NCI-H748 (cell line): ENCODE measurements around the gene TSPEAR.
"Not testable (repeated sequence)": the region's sequence is repeated elsewhere in the genome, so short reads cannot be mapped to it uniquely, and the experiment has no call there.

Source experiments
- DNase-seq: peaks from one replicate; lab custom pipeline; 2025; ENCODE audit not compliant: unreplicated experiment; lab: John Stamatoyannopoulos, UW

The TSPEAR gene

DNA sequence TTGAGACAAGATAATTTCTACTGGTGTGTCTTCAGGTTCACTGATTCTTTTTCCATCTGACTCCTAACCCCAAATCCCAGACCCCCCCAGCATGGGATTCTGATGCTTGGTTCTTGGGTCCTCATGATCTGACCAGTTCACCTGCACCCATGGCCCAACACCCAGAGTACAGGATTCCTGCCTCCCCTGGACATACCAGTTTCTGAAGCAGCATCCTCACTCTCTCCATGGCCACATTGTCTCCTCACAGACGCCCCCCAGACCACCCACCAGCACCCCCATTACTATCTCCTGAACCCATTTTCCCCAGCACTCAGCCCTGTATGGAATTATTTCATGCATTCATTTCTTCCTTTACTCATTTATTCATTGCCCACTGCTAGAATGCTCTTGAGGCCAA is 54.5 kb downstream of the TSPEAR start:
- no peak for DNase-seq

DNA sequence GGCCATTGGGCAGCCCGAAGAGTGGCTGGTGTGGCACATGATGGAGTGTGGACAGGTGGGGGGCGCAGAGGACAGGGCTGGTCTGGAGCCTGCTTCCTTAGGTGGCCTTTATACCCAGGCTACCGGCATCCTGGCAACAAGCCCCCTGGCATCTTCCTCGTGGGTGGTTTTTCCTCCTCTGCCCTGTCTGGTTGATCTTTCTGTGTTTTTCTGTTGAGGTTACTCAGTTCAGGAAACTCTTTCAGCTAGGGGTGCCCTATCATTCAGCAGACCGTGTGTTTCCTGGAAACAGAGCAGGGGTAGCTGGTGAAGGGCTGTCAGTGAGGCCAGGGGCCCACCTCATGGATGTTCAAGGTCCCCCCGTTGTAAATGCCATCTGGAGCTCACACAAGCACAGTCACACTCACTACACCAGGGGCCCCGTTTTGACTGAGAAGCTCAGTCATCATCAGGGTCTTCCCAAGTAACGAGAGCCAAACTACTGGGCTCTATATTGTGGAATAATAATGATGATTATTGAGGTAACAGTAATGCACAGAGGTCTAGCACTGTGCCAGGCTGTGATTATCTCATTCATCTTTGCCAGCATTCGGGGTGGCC is 56.7 kb downstream of the TSPEAR start, which contains the start of gene KRTAP12-4:
Gene KRTAP12-4 (minus strand): TSS at position 84 of the 600 bp plus-strand sequence. CDS start 45 bp downstream, at position 39.
- no peak for DNase-seq

DNA sequence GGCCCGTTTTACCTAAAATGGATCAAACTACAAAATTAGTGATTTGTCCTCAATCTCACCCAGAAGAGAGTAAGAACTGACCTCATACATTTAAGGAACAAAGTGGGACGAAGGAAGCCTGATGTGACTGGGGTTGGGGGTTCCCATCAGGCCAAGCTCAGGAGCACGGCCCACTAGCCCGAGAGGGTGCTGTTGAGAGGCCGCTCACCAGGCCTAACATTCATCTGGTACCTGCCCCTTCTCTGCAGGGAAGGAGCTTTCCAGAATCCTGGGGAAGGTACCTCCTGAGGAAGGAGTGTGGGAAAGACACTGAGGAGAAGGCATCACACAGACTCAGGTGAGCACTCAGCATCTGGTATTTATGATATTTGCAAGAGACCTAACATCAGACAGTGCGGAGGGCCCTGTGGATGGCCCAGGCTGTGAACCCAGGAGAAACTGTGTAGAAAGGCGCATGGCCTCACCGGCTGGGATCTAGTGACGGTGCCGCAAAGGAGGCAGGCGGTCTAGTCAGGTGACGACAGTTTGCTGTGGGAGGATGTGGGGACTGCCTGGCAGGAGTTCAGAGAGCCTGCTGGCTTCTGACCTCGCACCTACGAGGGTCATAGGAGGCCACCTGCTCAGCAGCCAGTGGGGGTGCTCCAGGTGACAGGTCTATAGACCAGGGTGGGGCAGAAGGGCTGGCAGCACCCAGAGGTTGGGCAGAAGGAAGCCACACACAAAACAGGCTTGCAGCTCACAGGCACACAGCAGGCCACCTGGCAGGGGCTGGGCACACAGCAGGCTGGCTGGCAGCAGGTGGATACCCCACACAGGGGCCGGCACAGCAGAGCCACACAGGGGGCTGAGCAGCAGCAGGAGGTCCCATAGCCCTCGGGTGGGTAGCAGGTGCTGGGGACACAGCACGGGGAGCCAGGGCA is 57.5 kb downstream of the TSPEAR start:
- DNase-seq: no peak

DNA sequence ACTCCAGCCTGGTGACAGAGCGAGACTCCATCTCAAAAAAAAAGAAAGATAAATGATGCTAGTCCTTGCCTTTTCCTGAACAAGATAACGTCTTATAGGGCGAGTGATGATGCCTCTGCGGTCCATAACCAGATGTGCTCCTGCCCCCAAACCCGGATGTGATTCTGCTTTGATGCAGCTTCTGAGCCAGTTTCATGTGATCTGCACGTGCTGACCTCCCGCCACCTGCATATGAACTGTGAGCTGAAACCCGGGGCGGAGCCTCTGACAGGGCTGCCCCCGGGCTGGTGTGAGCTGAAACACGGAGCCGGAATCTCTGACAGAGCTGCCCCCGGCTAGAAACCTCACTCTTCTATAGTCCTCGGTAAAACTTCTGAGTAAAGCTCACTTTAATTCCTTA is 58.2 kb downstream of the TSPEAR start:
- DNase-seq: no peak

DNA sequence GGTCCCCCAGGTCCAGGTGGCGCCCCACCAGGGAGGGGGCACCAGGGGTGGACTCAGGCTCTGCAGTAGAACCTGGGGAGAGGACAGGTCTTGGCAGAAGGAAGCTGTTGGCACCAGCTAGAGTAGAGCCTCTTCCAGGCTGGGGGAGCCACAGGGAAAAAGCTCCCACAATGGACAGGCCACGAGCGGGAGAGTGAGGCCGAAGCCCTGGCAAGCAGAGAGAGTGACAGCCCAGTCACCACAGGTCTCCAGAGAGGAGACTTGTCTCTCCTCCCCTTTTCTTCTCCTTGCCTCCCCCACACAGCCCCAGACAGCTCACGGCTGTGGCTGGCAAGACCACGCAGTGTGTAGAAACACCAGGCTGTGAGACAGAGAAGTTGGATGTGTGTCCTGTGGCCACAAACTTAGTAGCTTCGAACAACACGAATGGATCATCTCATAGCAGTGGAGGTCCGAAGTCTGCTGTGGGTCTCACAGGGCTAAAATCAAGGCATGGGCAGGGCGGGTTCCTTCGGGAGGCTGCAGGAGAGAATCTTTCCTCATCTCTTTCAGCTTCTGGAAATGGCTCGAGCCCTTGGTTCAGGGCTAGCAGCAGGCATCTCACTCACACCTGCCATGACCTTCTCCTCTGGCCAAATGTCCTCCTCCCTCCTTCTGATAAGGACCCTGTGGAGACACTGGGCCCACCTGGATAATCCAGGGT is 60.2 kb downstream of the TSPEAR start:
- DNase-seq: no peak

DNA sequence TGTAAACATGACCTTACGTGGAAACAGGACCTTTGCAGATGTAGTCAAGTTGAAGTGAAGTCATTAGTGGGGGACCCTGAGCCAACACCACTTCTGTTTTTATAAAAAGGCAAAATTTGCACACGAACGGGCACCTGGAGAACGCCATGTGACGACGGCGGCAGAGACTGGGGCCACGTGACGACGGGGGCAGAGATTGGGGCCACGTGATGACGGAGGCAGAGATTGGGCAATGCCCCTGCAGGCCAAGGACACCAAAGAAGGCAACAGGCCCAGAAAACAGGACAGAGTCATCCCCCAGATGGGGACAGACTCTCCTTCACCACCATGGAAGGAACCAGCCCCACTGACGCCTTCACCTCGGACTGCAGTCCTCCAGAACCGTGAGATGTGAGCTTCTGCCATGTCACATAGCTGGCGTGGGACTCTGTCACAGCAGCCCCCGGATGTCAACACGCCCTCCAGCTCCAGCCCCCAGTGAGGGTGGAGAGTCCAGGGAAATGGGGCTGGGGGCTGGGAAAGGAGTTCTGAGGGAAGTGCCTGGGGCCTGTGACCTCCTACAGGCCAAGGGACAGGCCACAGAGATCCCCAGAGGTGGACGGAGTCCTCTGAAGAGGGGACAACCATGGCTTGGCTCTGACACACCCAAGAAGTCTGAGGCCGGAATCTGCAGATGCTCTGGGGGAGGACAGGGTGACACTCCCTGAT is 61.0 kb downstream of the TSPEAR start:
- DNase-seq: no peak

DNA sequence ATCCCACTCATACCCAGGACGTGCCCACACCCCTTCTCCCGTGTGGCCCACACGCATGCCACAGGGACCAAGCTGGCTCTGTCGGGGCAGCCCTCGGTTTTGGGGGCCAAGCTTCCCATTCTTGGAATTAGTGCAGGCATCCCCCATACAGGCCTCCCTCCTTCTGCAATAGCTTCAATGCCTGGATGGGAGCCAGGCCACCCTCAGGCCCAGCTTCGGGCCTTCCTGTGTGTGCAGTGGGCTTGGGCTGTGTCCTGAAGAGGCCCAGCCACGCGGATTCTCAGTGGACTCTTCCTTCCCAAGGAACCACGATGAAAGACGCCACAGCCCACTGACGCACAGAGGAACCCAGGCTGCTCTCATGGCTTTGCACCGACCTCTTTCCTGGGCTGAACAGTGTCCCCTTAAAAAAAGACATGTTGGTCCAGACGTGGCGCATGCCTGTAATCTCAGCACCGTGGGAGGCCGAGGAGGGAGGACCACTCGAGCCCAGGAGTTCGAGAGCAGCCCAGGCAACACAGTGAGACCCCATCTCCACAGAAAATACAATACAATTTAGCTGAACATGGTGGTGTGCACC is 61.8 kb downstream of the TSPEAR start:
- DNase-seq: no peak

DNA sequence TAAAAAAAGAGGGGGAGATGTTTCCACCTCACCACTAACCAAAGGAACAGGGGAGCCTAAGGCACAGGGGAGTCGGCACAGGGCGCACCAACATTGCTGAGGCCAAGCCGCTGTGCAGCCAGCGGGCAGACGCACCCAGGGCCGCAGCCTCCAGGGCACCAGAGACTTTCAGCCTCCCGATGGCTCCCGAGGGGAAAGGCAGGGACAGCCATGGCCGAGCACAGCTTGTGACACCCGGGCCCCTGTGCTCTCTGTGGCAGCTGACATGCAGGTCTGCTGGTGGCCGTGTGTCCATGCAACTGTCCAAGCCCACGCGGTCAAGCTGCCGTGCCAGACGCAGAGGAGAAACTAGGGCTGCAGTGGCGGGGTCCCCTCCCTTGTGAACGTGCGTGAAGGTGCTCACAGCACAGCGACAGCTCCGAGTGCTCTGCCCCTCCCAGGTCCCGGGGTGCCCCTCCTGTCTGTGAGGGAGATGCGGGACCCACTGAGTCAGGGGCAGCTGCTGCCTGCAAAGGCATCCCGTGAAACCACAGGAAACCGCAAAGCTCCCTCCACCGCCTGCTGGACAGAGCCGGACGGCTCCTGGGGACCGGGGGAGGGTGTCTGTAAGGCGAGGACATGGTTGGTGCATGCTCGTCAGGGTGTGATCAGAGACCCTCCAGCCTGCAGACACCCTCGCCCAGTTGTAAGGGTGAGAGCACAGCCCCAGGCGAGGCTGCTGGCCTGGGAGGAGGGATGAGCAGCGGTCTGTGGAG is 62.6 kb downstream of the TSPEAR start:
- no peak for DNase-seq

DNA sequence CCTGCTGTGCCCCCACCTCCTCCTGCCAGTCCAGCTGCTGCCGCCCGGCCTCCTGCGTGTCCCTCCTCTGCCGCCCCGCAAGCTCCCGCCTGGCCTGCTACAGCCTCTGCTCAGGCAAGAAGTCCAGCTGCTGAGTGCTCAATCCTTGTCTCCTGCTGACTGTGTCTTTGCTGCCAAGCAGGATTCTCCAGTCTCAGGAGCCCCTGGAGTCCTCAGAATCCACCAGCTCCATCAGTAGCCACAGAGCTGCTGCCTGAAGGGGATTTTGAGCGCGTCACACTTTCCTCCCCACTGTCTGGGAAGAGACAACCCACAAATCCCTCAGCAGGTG is 64.2 kb downstream of the TSPEAR start:
- no peak for DNase-seq

DNA sequence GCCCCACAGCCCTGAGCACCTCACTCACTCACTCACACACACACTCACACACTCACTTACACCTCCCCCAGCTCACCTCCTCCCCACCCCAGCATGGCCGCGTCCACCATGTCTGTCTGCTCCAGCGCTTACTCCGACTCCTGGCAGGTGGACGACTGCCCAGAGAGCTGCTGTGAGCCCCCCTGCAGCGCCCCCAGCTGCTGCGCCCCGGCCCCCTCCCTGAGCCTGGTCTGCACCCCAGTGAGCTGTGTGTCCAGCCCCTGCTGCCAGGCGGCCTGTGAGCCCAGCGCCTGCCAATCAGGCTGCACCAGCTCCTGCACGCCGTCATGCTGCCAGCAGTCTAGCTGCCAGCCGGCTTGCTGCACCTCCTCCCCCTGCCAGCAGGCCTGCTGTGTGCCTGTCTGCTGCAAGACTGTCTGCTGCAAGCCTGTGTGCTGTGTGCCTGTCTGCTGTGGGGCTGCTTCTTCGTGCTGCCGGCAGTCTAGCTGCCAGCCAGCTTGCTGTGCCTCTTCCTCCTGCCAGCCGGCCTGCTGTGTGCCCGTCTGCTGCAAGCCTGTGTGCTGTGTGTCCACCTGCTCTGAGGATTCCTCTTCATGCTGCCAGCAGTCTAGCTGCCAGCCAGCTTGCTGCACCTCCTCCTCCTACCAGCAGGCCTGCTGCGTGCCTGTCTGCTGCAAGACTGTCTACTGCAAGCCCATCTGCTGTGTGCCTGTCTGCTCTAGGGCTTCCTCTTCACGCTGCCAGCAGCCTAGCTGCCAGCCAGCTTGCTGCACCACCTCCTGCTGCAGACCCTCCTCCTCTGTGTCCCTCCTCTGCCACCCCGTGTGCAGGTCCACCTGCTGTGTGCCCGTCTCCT is 64.8 kb downstream of the TSPEAR start, which contains the start of gene KRTAP10-11:
Gene KRTAP10-11 (plus strand): TSS at position 49 of the 856 bp plus-strand sequence. CDS start 45 bp downstream, at position 94.
- DNase-seq: peak; percentile 12

DNA sequence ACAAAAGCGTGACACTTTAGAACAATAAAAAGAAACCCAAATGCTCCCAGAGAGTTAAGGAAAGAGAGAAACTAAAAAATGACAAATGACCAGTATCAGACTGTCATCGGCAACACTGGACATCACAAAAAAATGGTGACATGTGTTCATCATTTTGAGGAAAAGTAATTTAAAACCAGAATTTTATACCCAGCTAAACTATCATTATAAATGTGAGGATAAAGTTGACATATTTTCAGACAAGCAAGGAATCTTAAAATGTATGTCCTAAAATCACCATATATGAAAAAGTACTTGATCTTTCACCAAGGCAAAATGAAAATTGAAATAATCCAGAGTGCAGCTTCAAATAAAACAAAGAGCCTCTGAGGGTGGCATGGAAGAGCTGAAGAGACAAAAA is 66.5 kb downstream of the TSPEAR start:
- DNase-seq: no peak

DNA sequence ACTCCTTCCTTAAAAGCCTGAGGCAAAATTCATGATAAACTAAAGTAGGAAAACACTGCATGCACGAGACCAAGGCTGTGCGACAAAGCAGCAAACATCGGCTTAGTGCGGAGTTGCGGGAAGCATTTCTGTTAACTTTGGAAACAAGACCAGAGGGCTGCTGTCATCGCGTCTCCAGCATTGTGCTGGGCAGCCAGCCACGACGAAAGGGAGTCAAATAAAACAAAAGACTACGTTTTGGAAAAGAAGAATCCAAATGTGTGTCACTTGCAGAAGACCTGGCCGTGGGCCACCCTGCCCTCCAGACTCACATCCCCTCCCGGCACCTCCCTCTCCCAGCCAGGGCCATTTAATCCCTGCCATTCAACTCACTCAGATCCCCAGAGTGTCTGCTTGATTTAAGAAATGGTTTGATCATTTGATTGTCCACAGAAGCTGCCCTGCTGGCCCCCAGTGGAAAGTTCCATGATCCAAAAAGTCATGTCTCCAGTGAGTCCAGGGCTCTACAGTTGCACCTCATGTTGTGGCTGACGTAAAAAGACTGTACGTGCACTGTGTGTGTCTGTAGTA is 67.5 kb downstream of the TSPEAR start:
- DNase-seq: peak; percentile 4

DNA sequence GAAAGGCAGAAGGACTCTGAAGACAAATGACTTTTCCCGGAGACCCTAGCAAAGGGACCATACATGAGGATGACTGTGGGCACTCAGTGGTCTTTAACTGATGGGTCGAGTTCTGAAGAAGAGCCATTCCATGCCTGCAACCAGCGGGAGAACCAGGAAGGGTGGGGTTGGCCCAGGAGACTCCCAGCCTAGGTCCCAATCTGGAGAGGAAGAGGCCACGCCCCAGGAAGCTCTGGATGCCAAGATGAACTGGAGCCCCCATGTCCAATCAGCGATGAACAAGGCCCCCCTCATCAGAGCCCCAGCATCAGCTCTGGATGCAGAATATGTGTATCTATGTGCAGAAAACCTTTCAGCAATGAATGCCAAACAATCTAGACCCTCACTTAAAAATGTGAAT is 70.6 kb downstream of the TSPEAR start:
- no peak for DNase-seq

DNA sequence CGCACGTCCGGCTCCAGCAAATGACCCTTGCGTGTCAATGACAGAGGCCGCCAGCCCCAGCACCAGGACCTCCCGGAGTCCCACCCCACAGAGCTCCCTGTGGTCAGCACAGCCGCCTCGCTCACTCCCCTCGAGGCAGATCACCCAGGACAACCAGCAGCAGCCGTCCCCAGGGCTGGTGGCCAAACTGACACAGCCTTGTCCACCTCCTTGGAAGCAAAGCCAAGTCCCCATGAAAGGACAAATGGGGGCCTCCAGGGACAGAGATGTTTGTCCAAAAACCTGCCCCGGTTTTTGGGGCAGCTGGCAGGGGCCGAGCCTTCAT is 72.1 kb downstream of the TSPEAR start:
- no peak for DNase-seq

DNA sequence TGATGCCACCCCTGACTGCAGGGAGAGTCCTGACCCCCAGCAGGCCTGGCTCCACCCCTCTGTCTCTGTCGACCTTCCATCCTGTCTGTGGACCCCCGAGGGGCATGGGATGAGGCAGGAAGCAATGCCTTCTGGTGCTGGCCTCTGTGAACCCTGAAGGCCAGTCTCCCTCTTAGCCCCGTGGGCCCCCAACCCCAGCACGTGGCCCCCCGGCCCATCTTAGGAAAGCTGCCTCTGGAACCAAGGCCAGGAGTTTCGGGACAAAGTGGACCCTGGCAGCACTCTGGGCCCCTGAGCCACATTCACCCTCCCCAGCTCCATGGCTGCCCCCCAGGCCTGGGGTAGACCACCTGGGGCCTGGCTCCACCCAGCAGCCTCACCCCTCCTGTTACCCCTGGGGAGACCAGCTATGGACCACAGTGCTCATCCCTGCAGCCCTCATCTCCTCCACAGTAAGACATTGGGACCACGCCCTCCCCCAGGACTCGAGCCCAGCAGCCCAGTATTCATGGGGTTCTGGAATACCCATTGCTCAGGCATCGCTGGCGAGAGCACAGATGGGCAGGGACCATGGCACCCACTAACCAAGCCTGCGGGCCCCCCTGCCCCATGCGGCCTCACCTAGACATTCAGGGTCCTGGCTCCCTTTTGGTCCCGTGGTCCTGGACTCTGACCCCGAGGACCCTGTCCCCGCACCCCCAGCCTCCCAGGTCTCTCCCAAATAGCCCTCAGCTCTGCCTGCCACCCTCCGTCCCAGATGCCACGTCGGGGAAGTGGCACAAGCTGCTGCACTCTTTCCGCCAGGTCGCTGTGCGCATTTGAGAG is 72.7 kb downstream of the TSPEAR start:
- DNase-seq: not testable (repeated sequence)

DNA sequence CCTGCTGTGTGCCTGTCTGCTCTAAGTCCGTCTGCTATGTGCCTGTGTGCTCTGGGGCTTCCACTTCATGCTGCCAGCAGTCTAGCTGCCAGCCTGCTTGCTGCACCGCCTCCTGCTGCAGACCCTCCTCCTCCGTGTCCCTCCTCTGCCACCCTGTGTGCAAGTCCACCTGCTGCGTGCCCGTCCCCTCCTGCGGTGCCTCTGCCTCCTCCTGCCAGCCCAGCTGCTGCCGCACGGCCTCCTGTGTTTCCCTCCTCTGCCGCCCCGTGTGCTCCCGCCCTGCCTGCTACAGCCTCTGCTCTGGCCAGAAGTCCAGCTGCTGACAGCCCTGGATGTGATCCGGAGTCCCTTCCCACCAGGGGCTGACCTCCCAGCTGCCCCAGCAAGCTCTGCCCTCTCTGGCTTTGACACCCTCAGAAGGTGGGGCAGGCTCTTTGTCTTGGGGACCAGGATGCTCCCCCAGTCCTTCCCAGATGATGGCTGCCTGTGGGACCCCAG is 73.5 kb downstream of the TSPEAR start:
- not testable (repeated sequence) for DNase-seq

DNA sequence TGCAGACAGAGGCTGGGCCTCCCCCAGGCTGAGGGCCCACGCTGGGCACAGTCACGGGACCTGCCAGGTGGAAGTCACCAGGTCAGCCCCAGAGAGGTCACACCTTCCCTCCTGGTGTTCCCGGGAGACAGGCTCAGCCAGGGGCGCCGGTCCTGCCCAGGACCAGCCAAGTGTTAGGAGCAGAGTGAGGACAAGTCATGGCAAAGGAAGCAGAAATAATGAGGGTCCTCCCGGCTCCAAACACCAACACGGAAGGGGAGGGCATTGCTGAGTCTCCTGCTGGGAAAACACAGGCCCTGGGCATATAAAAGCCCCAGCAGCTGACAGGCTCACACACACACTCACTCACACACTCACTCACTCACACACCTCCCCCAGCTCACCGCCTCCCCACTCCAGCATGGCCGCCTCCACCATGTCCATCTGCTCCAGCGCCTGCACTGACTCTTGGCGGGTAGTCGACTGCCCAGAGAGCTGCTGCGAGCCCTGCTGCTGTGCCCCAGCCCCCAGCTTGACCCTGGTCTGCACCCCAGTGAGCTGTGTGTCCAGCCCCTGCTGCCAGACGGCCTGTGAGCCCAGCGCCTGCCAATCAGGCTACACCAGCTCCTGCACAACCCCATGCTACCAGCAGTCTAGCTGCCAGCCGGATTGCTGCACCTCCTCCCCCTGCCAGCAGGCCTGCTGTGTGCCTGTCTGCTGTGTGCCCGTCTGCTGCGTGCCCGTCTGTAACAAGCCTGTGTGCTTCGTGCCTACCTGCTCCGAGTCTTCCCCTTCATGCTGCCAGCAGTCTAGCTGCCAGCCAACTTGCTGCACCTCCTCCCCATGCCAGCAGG is 74.1 kb downstream of the TSPEAR start, which contains the start of gene KRTAP10-10:
Gene KRTAP10-10 (plus strand): TSS at position 339 of the 833 bp plus-strand sequence. CDS start 62 bp downstream, at position 401.
- no peak for DNase-seq
